Left lung (tissue), 10 donors: Measurements from ENCODE around the gene ETV2. TPM values are rescaled to one million over a fixed set of nuclear protein-coding genes. Genes with fewer than 3 reads are reported as not detected.
A peak's percentile ranks its signal among the peaks of the same experiment; 100 is the strongest.
"Not testable (repeated sequence)": the region's sequence is repeated elsewhere in the genome, so short reads cannot be mapped to it uniquely, and the experiment has no call there.

ENCODE experiments used
- ATAC-seq: fragments of 200-7000 bp; cut with Tn5 transposase; one replicate; pipeline ENCODE4 v1.9.1; 2020; ENCODE audit warnings: moderate library complexity
- DNase-seq, 4 donors: peaks; one replicate each; pipeline ENCODE4 v3.0.0-alpha.2; 2013 to 2020
- H3K27ac ChIP-seq, 2 donors: fragments of 200-600 bp; sonication (generic) in 1 of 2; one replicate each; pipeline versions ENCODE4 v1.5.0 to v1.8.0; 2020 to 2021
- H3K27me3 ChIP-seq, 2 donors: fragments of 200-600 bp; sonication (generic) in 1 of 2; one replicate each; pipeline versions ENCODE4 v1.5.0 to v1.8.0; 2020 to 2021
- H3K36me3 ChIP-seq, 2 donors: fragments of 200-600 bp; sonication (generic) in 1 of 2; one replicate each; pipeline versions ENCODE4 v1.5.0 to v1.8.0; 2020 to 2021
- H3K4me1 ChIP-seq, 2 donors: fragments of 200-600 bp; one replicate each; pipeline ENCODE4 v1.8.0; 2021
- H3K4me3 ChIP-seq, 2 donors: fragments of 200-600 bp; sonication (generic) in 1 of 2; one replicate each; pipeline versions ENCODE4 v1.5.0 to v1.8.0; 2020 to 2021; ENCODE audit warnings: mild to moderate bottlenecking in 1 of 2
- H3K9me3 ChIP-seq, 2 donors: fragments of 200-600 bp; sonication (generic) in 1 of 2; one replicate each; pipeline versions ENCODE4 v1.5.0 to v1.8.0; 2020 to 2021
- CTCF ChIP-seq, 2 donors: fragments of 200-600 bp; sonication (generic) in 1 of 2; IDR thresholded peaks; one replicate each; pipeline versions ENCODE4 v1.5.0 to v1.8.0; 2021; ENCODE audit warnings: antibody characterized with exemption in 2 of 2
- intact Hi-C, 2 donors: fragments of 100-400 bp; cut with DNase I; formaldehyde crosslinking; loops; one replicate each; pipeline versions ENCODE4 v1.11.2 to v1.14.2; 2022
- polyA plus RNA-seq, 6 donors: library from polyadenylated mRNA; unstranded; fragments of 120-200 nt; gene quantifications; one replicate each; pipeline ENCODE4 v1.2.1, GENCODE V29; 2013; ENCODE audit not compliant: insufficient read length in 6 of 6
- total RNA-seq, 2 donors: library from RNA; stranded (reverse); fragmentation: NEBNext Ultra II Directional; extraction: Animal tissue kit (Norgen Biotek cat#: 25700); gene quantifications; one replicate each; pipeline ENCODE4 v1.2.1, GENCODE V29; 2021
- donor health status: DM: no; HTN: yes; CAD: no.
- donor health status: DM: no; HTN: no; CAD: no.

The ETV2 gene
- total and polyA plus RNA-seq, 8 donors: 0.79 to 3.5 (median 2.1) TPM

- peaks cover 0 to 27% of the 10 kb centered on the region in 2 donors for H3K36me3 ChIP-seq
- no peaks in the 10 kb centered on the region for H3K9me3 ChIP-seq
- ATAC-seq: peak; percentile 72
- no peaks in the 10 kb centered on the region for H3K27me3 ChIP-seq
- peak; percentile 88 to 96 (median 94) for DNase-seq
- peak within 1 kb of the TSS; percentile 65 to 84 for H3K27ac ChIP-seq
- H3K4me3 ChIP-seq: peak within 1 kb of the TSS; percentile 75 to 94
- H3K4me1 ChIP-seq: peaks cover 9 to 43% of the 10 kb centered on the region in 2 donors
- TF ChIP-seq CTCF (IDR thresholded peaks at IDR 0.05): no peak
- intact Hi-C loops: no loop called here
Measured at GRCh38 chr19:35648017-35648961, 6.7 kb downstream of the ETV2 start, which contains the start of gene COX6B1. Gene COX6B1, plus strand, starts transcription at chr19:35648323. Its CDS starts 2,921 bp downstream, at chr19:35651244.

- TF ChIP-seq CTCF (IDR thresholded peaks at IDR 0.05): no peak
- Histone ChIP-seq H3K9me3 (no peaks in the 10 kb centered on the region), H3K27me3 (no peaks in the 10 kb centered on the region), H3K27ac (no peak overlapping the region), H3K4me1 (peaks cover 6 to 29% of the 10 kb centered on the region in 2 donors), H3K4me3 (no peak overlapping the region), H3K36me3 (peaks cover 0 to 50% of the 10 kb centered on the region in 2 donors)
- ATAC-seq: no peak
- intact Hi-C loops: no loop called here
- DNase-seq: peak in 1 of 4 donors; percentile 3
Measured at GRCh38 chr19:35650581-35650980, 9.0 kb downstream of the ETV2 start.

DNA sequence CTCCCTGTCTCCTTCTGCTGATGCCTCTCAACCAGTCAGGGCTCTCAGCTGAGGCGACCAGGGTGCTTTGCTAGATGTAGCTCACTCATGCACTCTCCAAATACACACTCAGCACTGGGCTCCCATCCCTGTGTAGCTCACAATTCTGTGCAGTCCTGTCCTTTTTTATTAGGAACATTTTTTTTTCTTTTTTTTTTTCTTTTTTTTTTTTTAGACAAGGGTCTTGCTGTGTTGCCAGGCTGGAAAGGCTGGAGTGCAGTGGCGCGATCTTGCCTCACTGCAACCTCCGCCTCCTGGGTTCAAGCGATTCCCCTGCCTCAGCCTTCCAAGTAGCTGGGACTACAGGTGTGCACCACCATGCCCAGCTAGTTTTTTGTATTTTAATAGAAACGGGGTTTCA, 13.3 kb downstream of the ETV2 start:
- H3K9me3 ChIP-seq, H3K4me1 ChIP-seq, H3K27me3 ChIP-seq, DNase-seq, H3K4me3 ChIP-seq, H3K27ac ChIP-seq, intact Hi-C loops, ATAC-seq: not testable (repeated sequence)
- peaks cover 0 to 92% of the 10 kb centered on the region in 2 donors for H3K36me3 ChIP-seq

DNA sequence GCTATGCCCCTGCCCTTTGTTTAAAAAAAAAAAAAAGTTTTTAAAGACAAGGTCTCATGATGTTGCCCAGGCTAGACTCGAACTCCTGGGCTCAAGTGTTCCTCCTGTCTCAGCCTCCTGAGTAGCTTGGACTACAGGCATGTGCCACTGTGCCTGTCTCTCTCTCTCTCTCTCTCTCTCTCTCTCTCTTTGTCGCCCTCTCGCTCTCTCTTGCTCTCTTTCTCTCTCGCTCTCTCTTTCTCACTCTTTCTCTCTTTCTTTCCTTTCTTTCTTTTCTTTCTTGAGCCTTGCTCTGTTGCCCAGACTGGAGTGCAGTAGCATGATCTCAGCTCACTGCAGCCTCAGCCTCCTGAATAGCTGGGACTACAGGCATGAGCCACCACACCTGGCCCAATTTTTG, 14.1 kb downstream of the ETV2 start:
- DNase-seq (peak in 1 of 4 donors; percentile 1), ATAC-seq (no peak)
- Histone ChIP-seq H3K4me3 (no peak overlapping the region), H3K27me3 (no peaks in the 10 kb centered on the region), H3K9me3 (no peaks in the 10 kb centered on the region), H3K27ac (no peak overlapping the region), H3K4me1 (peaks cover 0 to 2% of the 10 kb centered on the region in 2 donors), H3K36me3 (peaks cover 0 to 99% of the 10 kb centered on the region in 2 donors)
- intact Hi-C loops: no loop called here
- no peak for TF ChIP-seq CTCF (IDR thresholded peaks at IDR 0.05)

DNA sequence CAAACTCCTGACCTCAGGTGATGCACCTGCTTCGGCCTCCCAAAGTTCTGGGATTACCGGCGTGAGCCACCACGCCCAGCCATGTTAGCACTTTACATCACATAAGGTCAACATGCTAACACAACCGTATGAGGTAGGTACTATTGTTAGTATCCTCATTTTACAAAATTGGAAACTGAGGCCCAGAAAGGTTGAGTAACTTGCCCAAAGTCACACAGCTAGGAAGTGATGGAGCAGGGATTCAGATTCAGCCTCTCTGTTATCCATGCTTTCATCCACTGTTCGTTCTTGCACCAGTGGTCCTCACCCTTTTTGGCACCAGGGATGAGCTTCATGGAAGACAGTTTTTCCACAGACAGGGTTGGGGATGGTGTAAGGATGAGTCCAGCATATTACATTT, 15.2 kb downstream of the ETV2 start:
- ATAC-seq: no peak
- TF ChIP-seq CTCF (IDR thresholded peaks at IDR 0.05): no peak
- peaks cover 0 to 100% of the 10 kb centered on the region in 2 donors for H3K36me3 ChIP-seq
- H3K27me3 ChIP-seq: no peaks in the 10 kb centered on the region
- DNase-seq: peak in 1 of 4 donors; percentile 25
- no peaks in the 10 kb centered on the region for H3K4me1 ChIP-seq
- no peaks in the 10 kb centered on the region for H3K9me3 ChIP-seq
- intact Hi-C loops: no loop called here
- no peak overlapping the region for H3K4me3 ChIP-seq
- no peak overlapping the region for H3K27ac ChIP-seq
